IMR-90 (cell line): ENCODE results near the gene PRRX1. TPM values are rescaled to one million over a fixed set of nuclear protein-coding genes. Genes with fewer than 3 reads are reported as not detected.

Experiments used
- ATAC-seq: fragments of 200-7000 bp; cut with Tn5 transposase; 2 replicates; pipeline ENCODE4 v1.9.1; 2020; ENCODE audit warnings: low read depth, mild to moderate bottlenecking, moderate library complexity
- BruUV-seq: library from RNA; stranded (reverse); fragments of 400-500 nt; replicated peaks from 2 replicates; lab custom pipeline; 2021; lab: Mats Ljungman, UMichigan
- CTCF ChIA-PET: fragments of 300-600 bp; formaldehyde crosslinking; extraction: SDS; loops from one replicate; lab custom pipeline; 2021; ENCODE audit warnings: antibody characterized with exemption; lab: Yijun Ruan, JAX
- POLR2A ChIA-PET: fragments of 300-600 bp; sonication (Branson Sonifier 250); formaldehyde crosslinking; loops from one replicate; lab custom pipeline; 2022; ENCODE audit warnings: antibody characterized with exemption; ENCODE audit not compliant: unreplicated experiment; lab: Charles Lee
- DNase-seq: peaks from one replicate; pipeline ENCODE4 v3.0.0; 2013
- H2AFZ ChIP-seq: replicated peaks from 2 replicates; pipeline ENCODE3; 2013; ENCODE audit warnings: low read length, mild to moderate bottlenecking; ENCODE audit not compliant: poor library complexity
- H2AK5ac ChIP-seq: 2 replicates; pipeline ENCODE4 v1.6.1; 2013; ENCODE audit warnings: low read depth, low read length, inconsistent platforms
- H2AK9ac ChIP-seq: replicated peaks from 2 replicates; pipeline ENCODE3; 2013; ENCODE audit warnings: mild to moderate bottlenecking, low read depth, low read length, moderate library complexity; ENCODE audit not compliant: poor library complexity
- H2BK120ac ChIP-seq: 2 replicates; pipeline ENCODE4 v1.6.1; 2013; ENCODE audit warnings: low read depth, low read length, inconsistent platforms
- H2BK15ac ChIP-seq: 3 replicates; pipeline ENCODE4 v1.6.1; 2013; ENCODE audit warnings: low read depth, low read length, inconsistent platforms
- H2BK20ac ChIP-seq: 2 replicates; pipeline ENCODE4 v1.6.1; 2013; ENCODE audit warnings: low read depth, mild to moderate bottlenecking, inconsistent platforms, low read length, moderate library complexity
- H2BK5ac ChIP-seq: 2 replicates; pipeline ENCODE4 v1.6.1; 2013; ENCODE audit warnings: mild to moderate bottlenecking, low read depth, low read length, inconsistent platforms; ENCODE audit not compliant: poor library complexity, severe bottlenecking
- H3K14ac ChIP-seq: replicated peaks from 2 replicates; pipeline ENCODE4 v1.6.1; 2013; ENCODE audit warnings: low read depth, low read length, inconsistent platforms
- H3K18ac ChIP-seq: 2 replicates; pipeline ENCODE4 v1.6.1; 2013; ENCODE audit warnings: low read depth, low read length, control low read depth
- H3K23ac ChIP-seq: 2 replicates; pipeline ENCODE4 v1.6.1; 2013; ENCODE audit warnings: low read depth, low read length, inconsistent platforms
- H3K27ac ChIP-seq: 2 replicates; pipeline ENCODE4 v1.5.1; 2013; ENCODE audit warnings: mild to moderate bottlenecking, control low read depth, low read length; ENCODE audit not compliant: insufficient read depth
- H3K27me3 ChIP-seq: 2 replicates; pipeline ENCODE4 v1.6.1; 2013; ENCODE audit warnings: low read length; ENCODE audit not compliant: control insufficient read depth, insufficient read depth
- H3K36me3 ChIP-seq: 2 replicates; pipeline ENCODE4 v1.6.1; 2013; ENCODE audit warnings: low read length, mixed read lengths; ENCODE audit not compliant: control insufficient read depth, insufficient read depth
- H3K4ac ChIP-seq: 2 replicates; pipeline ENCODE4 v1.6.1; 2013; ENCODE audit warnings: low read depth, low read length, inconsistent platforms
- H3K4me1 ChIP-seq: 2 replicates; pipeline ENCODE4 v1.6.1; 2013; ENCODE audit warnings: low read length, mixed read lengths; ENCODE audit not compliant: control insufficient read depth, insufficient read depth
- H3K4me2 ChIP-seq: 2 replicates; pipeline ENCODE4 v1.6.1; 2013; ENCODE audit warnings: low read depth, mild to moderate bottlenecking, control low read depth, low read length, moderate library complexity
- H3K4me3 ChIP-seq: 2 replicates; pipeline ENCODE4 v1.5.1; 2013; ENCODE audit warnings: low read depth, mild to moderate bottlenecking, control low read depth, low read length, moderate library complexity; ENCODE audit not compliant: insufficient read depth
- H3K56ac ChIP-seq: 2 replicates; pipeline ENCODE4 v1.6.1; 2013; ENCODE audit warnings: low read length, inconsistent platforms; ENCODE audit not compliant: insufficient read depth; ENCODE audit errors: extremely low read depth
- H3K79me1 ChIP-seq, 2 experiments: 2 replicates each; pipeline ENCODE4 v1.6.1; 2013; ENCODE audit warnings: low read length in 2 of 2, inconsistent platforms in 1 of 2, low read depth in 1 of 2
- H3K9ac ChIP-seq: 2 replicates; pipeline ENCODE4 v1.6.1; 2013; ENCODE audit warnings: low read depth, low read length, control low read depth
- H3K9me1 ChIP-seq: 2 replicates; pipeline ENCODE4 v1.6.1; 2013; ENCODE audit warnings: low read length, inconsistent platforms; ENCODE audit not compliant: insufficient read depth
- H3K9me3 ChIP-seq: 2 replicates; pipeline ENCODE4 v1.6.1; 2013; ENCODE audit warnings: low read length; ENCODE audit not compliant: control insufficient read depth, insufficient read depth
- H4K20me1 ChIP-seq: 2 replicates; pipeline ENCODE4 v1.6.1; 2013; ENCODE audit warnings: low read length, inconsistent platforms; ENCODE audit not compliant: insufficient read depth
- H4K5ac ChIP-seq: 2 replicates; pipeline ENCODE4 v1.6.1; 2013; ENCODE audit warnings: mild to moderate bottlenecking, low read depth, low read length, control low read depth
- H4K8ac ChIP-seq, 2 experiments: 2 replicates each; pipeline ENCODE4 v1.6.1; 2013; ENCODE audit warnings: low read depth in 2 of 2, low read length in 2 of 2, control low read depth in 1 of 2, inconsistent platforms in 1 of 2
- H4K91ac ChIP-seq: 2 replicates; pipeline ENCODE4 v1.6.1; 2013; ENCODE audit warnings: low read depth, low read length, inconsistent platforms; ENCODE audit not compliant: insufficient read depth
- BHLHE40 ChIP-seq: fragments of 150-350 bp; IDR thresholded peaks from 2 replicates; pipeline ENCODE4 v1.6.1; 2016; ENCODE audit warnings: mild to moderate bottlenecking, low read depth, low read length
- CEBPB ChIP-seq: IDR thresholded peaks from 2 replicates; pipeline ENCODE4 v1.6.1; 2012; ENCODE audit warnings: low read depth, low read length, improper control_type of control experiment
- CHD1 ChIP-seq: IDR thresholded peaks from 2 replicates; pipeline ENCODE4 v1.6.1; 2012; ENCODE audit warnings: low read depth, low read length, improper control_type of control experiment
- MAFK ChIP-seq: IDR thresholded peaks from 2 replicates; pipeline ENCODE4 v1.6.1; 2012; ENCODE audit warnings: low read depth, low read length, improper control_type of control experiment
- MAZ ChIP-seq: IDR thresholded peaks from 2 replicates; pipeline ENCODE4 v1.6.1; 2012; ENCODE audit warnings: low read depth, mild to moderate bottlenecking, low read length, improper control_type of control experiment, moderate library complexity, borderline replicate concordance
- RAD21 ChIP-seq: IDR thresholded peaks from 2 replicates; pipeline ENCODE4 v1.6.1; 2012; ENCODE audit warnings: low read length, improper control_type of control experiment
- RCOR1 ChIP-seq: IDR thresholded peaks from 2 replicates; pipeline ENCODE4 v1.6.1; 2012; ENCODE audit warnings: mild to moderate bottlenecking, low read length, improper control_type of control experiment; ENCODE audit not compliant: insufficient replicate concordance
- RFX5 ChIP-seq: IDR thresholded peaks from 2 replicates; pipeline ENCODE4 v1.8.0; 2012; ENCODE audit warnings: low read depth, mild to moderate bottlenecking, low read length, moderate library complexity
- SMC3 ChIP-seq: fragments of 150-350 bp; IDR thresholded peaks from 2 replicates; pipeline ENCODE4 v1.6.1; 2016; ENCODE audit warnings: low read depth, mild to moderate bottlenecking, antibody characterized with exemption, low read length, moderate library complexity
- WGBS, 2 experiments: methylation state at CpG; one replicate each; pipeline versions ENCODE4 v1.1.5 to v1.1.7; 2013; ENCODE audit warnings: missing lambda C conversion rate in 2 of 2; ENCODE audit not compliant: insufficient read length in 1 of 2; ENCODE audit errors: extremely low coverage in 2 of 2; 5-methylcytosine and 5-hydroxymethylcytosine counted together
- dilution Hi-C: fragments of 300-500 bp; cut with HindIII; formaldehyde crosslinking; loops from one replicate; pipeline ENCODE4 v1.14.3; 2018; ENCODE audit warnings: low sequenced_read_pairs; ENCODE audit not compliant: unreplicated experiment
- in situ Hi-C: fragments of 300-500 bp; cut with MboI; formaldehyde crosslinking; loops from 3 replicates; pipeline ENCODE4 v1.14.3; 2019; ENCODE audit warnings: low sequenced_read_pairs, inconsistent platforms, mixed read lengths
- intact Hi-C: fragments of 100-400 bp; cut with micrococcal nuclease; formaldehyde crosslinking; loops from 2 replicates; pipeline ENCODE4 v1.10.0; 2022
- polyA plus RNA-seq, 3 experiments: library from polyadenylated mRNA; depleted of rRNA; stranded (reverse); fragments of >200 nt; gene quantifications; 2 replicates each; pipeline ENCODE4 v1.2.3, GENCODE V29; 2012; ENCODE audit warnings: low replicate concordance in 1 of 3
- total RNA-seq: library from RNA; depleted of rRNA; stranded (reverse); fragments of >200 nt; gene quantifications from 2 replicates; pipeline ENCODE4 v1.2.3, GENCODE V29; 2012
- TF ChIP-seq, protein P1 (sequence below): fragments of 150-350 bp; IDR thresholded peaks from 2 replicates; pipeline ENCODE4 v1.6.1; 2017; ENCODE audit warnings: mild to moderate bottlenecking, antibody characterized with exemption, low read length, low read depth
- TF ChIP-seq, protein P2 (sequence below): conservative IDR thresholded peaks from 2 replicates; pipeline ENCODE4 v1.5.1; 2012; ENCODE audit warnings: mild to moderate bottlenecking, low read depth, low read length, improper control_type of control experiment
- TF ChIP-seq, protein P3 (sequence below): fragments of 150-350 bp; IDR thresholded peaks from 2 replicates; pipeline ENCODE4 v1.6.1; 2016; ENCODE audit warnings: low read depth, mild to moderate bottlenecking, low read length, moderate library complexity, borderline replicate concordance

PRRX1 gene
- total and polyA plus RNA-seq, 2 of the 4 experiments (the other 2 are of a cell fraction): 50.0 to 65.4 TPM

DNA sequence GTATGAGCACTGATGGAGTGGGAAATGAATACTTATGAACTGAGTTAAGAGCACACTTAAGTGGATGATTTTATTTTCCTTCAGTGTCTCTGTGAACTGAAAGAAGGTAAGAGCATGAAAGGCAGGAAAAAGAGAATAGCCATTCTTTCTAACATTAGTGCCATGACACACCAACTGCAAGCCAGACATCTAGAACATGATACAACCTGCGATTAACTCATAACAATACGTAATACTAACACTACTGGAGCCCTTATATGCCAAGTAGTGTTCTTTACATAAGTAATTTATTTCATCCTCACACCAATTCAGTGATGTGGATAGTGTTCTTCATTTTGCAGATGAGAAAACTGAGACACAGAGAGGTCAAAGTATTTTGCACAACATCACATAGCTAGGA, 56.7 kb downstream of the PRRX1 start:
- no peak overlapping the region for H2AFZ ChIP-seq
- POLR2A ChIA-PET: no interaction called here
- no peak overlapping the region for H2BK20ac ChIP-seq
- H3K27me3 ChIP-seq: no peaks in the 10 kb centered on the region
- peaks cover 29% of the 10 kb centered on the region for H3K36me3 ChIP-seq
- no peak overlapping the region for H2AK9ac ChIP-seq
- H2AK5ac ChIP-seq: no peak overlapping the region
- H3K56ac ChIP-seq: no peak overlapping the region
- no peak overlapping the region for H3K14ac ChIP-seq
- no peak overlapping the region for H2BK5ac ChIP-seq
- H3K4ac ChIP-seq: no peak overlapping the region
- no peaks in the 10 kb centered on the region for H4K20me1 ChIP-seq
- H4K91ac ChIP-seq: no peak overlapping the region
- H3K18ac ChIP-seq: no peak overlapping the region
- H3K79me1 ChIP-seq: peaks cover 21 to 44% of the 10 kb centered on the region in 2 experiments
- WGBS, 2 experiments: no CpG with 5 or more reads among the region's 2 CpGs
- TF ChIP-seq, protein P1, sequence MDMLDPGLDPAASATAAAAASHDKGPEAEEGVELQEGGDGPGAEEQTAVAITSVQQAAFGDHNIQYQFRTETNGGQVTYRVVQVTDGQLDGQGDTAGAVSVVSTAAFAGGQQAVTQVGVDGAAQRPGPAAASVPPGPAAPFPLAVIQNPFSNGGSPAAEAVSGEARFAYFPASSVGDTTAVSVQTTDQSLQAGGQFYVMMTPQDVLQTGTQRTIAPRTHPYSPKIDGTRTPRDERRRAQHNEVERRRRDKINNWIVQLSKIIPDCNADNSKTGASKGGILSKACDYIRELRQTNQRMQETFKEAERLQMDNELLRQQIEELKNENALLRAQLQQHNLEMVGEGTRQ: no peak
- TF ChIP-seq RAD21 (no peak), SMC3 (no peak), MAFK (no peak), CHD1 (no peak), CEBPB (no peak), MAZ (no peak), BHLHE40 (no peak), RFX5 (no peak), RCOR1 (no peak)
- TF ChIP-seq, protein P2, sequence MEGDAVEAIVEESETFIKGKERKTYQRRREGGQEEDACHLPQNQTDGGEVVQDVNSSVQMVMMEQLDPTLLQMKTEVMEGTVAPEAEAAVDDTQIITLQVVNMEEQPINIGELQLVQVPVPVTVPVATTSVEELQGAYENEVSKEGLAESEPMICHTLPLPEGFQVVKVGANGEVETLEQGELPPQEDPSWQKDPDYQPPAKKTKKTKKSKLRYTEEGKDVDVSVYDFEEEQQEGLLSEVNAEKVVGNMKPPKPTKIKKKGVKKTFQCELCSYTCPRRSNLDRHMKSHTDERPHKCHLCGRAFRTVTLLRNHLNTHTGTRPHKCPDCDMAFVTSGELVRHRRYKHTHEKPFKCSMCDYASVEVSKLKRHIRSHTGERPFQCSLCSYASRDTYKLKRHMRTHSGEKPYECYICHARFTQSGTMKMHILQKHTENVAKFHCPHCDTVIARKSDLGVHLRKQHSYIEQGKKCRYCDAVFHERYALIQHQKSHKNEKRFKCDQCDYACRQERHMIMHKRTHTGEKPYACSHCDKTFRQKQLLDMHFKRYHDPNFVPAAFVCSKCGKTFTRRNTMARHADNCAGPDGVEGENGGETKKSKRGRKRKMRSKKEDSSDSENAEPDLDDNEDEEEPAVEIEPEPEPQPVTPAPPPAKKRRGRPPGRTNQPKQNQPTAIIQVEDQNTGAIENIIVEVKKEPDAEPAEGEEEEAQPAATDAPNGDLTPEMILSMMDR: no peak
- TF ChIP-seq, protein P3, sequence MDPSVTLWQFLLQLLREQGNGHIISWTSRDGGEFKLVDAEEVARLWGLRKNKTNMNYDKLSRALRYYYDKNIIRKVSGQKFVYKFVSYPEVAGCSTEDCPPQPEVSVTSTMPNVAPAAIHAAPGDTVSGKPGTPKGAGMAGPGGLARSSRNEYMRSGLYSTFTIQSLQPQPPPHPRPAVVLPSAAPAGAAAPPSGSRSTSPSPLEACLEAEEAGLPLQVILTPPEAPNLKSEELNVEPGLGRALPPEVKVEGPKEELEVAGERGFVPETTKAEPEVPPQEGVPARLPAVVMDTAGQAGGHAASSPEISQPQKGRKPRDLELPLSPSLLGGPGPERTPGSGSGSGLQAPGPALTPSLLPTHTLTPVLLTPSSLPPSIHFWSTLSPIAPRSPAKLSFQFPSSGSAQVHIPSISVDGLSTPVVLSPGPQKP: no peak
- BruUV-seq: no TSS peak
- peaks cover 6% of the 10 kb centered on the region; the same call in 1 of the 2 replicates for H3K9me1 ChIP-seq
- H4K8ac ChIP-seq: no peak overlapping the region
- CTCF ChIA-PET: no interaction called here
- dilution Hi-C loops: no loop called here
- H2BK120ac ChIP-seq: no peak overlapping the region
- no peak overlapping the region for H3K4me3 ChIP-seq
- in situ Hi-C loops: loop anchor here (25.0 kb wide), 1 partner anchor 1608 kb away; the partner anchor contains the start of gene ATP1B1
- no peak overlapping the region for H3K4me2 ChIP-seq
- ATAC-seq (no peak), DNase-seq (no peak)
- H3K9ac ChIP-seq: no peak overlapping the region
- H3K23ac ChIP-seq: no peak overlapping the region
- no peak overlapping the region for H4K5ac ChIP-seq
- H3K9me3 ChIP-seq: no peaks in the 10 kb centered on the region
- no peak overlapping the region for H3K27ac ChIP-seq
- H2BK15ac ChIP-seq: no peak overlapping the region
- intact Hi-C loops: no loop called here
- no peaks in the 10 kb centered on the region for H3K4me1 ChIP-seq
